ENCODE results near the gene TMC7.
A peak's percentile ranks its signal among the peaks of the same experiment; 100 is the strongest.

Gene TMC7

DNA sequence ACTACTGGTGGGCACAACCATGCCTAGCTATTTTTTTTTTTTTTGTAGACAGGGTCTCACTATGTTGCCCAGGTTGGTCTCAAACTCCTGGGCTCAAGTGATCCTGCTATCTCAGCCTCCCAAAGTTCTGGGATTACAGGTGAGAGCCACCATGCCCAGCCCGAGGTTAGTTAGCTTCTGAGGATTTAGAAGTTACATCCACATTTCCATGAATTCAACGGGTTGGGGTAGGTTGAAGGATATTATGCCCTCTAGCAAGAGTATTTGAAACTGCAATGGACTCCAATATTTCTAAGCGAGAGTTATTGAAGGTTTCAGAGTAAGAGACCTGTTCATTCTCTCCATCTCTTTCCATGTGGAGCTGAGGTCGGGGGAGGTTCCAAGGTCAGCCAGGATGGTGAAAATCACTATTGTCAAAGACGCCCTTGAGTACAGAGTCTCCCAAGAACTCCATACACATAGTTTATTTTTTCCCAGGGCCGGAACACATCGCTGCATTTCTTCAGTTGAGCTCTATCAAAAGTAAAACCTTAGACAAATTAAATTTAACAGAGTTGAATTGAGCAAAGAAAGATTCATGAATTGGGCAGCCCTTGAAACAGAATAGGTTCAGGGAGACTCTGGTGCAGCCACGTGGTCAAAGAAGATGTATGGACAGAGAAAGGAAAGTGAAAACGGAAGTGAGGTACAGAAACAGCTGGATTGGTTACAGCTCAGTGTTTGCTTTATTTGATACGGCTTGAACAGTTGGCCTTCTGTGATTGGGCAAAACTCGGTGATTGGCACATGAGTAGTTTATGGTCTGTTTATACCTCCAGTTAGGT is 111.0 kb downstream of the TMC7 start:
- H3K27me3 ChIP-seq (replicated peaks; ENCODE audit: insufficient read depth, low read length), result no peaks in the 10 kb centered on the region
- H3F3A ChIP-seq (ENCODE audit: insufficient read depth, low read length), result no peaks in the 10 kb centered on the region
- no peaks in the 10 kb centered on the region for H3K4me1 ChIP-seq (ENCODE audit: low read length)
- peak overlapping the region; percentile 6; the same call in 1 of the 2 replicates for H3K27ac ChIP-seq (ENCODE audit: low read length)
- no peaks in the 10 kb centered on the region for H4K20me1 ChIP-seq (ENCODE audit: insufficient read depth, low read length)
- H3K9me3 ChIP-seq (replicated peaks; ENCODE audit: insufficient read depth, low read length), result no peaks in the 10 kb centered on the region
- peak overlapping the region; percentile 45 for H2AFZ ChIP-seq (ENCODE audit: low read length)
- H3K79me2 ChIP-seq (ENCODE audit: low read length), result no peaks in the 10 kb centered on the region
- no peak overlapping the region for H3K9ac ChIP-seq (ENCODE audit: low read length)
- H3K36me3 ChIP-seq (replicated peaks; ENCODE audit: insufficient read depth, low read length), result no peaks in the 10 kb centered on the region
- TF ChIP-seq EZH2phosphoT487 (IDR thresholded peaks at IDR 0.05; ENCODE audit: low read length) (no peak), EZH2 (optimal IDR thresholded peaks at IDR 0.05; ENCODE audit: low read depth, low read length) (no peak)
- TF ChIP-seq, protein P1, sequence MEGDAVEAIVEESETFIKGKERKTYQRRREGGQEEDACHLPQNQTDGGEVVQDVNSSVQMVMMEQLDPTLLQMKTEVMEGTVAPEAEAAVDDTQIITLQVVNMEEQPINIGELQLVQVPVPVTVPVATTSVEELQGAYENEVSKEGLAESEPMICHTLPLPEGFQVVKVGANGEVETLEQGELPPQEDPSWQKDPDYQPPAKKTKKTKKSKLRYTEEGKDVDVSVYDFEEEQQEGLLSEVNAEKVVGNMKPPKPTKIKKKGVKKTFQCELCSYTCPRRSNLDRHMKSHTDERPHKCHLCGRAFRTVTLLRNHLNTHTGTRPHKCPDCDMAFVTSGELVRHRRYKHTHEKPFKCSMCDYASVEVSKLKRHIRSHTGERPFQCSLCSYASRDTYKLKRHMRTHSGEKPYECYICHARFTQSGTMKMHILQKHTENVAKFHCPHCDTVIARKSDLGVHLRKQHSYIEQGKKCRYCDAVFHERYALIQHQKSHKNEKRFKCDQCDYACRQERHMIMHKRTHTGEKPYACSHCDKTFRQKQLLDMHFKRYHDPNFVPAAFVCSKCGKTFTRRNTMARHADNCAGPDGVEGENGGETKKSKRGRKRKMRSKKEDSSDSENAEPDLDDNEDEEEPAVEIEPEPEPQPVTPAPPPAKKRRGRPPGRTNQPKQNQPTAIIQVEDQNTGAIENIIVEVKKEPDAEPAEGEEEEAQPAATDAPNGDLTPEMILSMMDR (IDR thresholded peaks at IDR 0.05; ENCODE audit: low read length), result no peak
- H3K9me2 ChIP-seq (replicated peaks; ENCODE audit: insufficient read depth, low read length), result no peaks in the 10 kb centered on the region
- H3K4me3 ChIP-seq (ENCODE audit: low read length), result no peak overlapping the region
- 0 out of 2 replicates have a peak overlapping the region, but pooled peaks have one; percentile 1 for H3K4me2 ChIP-seq (ENCODE audit: low read depth, low read length)
- DNase-seq, result peak; percentile 84

DNA sequence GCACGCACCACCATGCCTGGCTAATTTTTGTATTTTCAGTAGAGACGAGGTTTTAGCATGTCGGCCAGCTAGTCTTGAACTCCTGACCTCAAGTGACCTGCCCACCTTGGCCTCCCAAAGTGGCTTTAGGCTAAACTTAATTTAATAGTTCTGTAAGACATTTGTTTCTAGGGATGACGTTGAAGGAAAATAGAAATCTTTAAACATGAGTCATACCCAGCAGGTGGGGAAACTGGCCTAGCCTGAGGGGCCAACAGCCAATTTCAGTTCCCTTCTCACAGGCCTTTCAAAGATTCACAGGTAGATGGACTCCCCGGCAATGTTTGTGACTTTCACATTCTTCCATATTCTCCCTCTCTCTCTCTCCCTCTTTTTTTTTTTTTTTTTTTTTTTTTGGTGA is 111.9 kb downstream of the TMC7 start:
- Histone ChIP-seq H2AFZ (ENCODE audit: low read length) (0 out of 2 replicates have a peak overlapping the region, but pooled peaks have one; percentile 27), H3K4me3 (ENCODE audit: low read length) (no peak overlapping the region), H3K4me2 (ENCODE audit: low read depth, low read length) (no peak overlapping the region), H3K9me3 (replicated peaks; ENCODE audit: insufficient read depth, low read length) (no peaks in the 10 kb centered on the region), H4K20me1 (ENCODE audit: insufficient read depth, low read length) (no peaks in the 10 kb centered on the region), H3F3A (ENCODE audit: insufficient read depth, low read length) (no peaks in the 10 kb centered on the region), H3K4me1 (ENCODE audit: low read length) (no peaks in the 10 kb centered on the region), H3K36me3 (replicated peaks; ENCODE audit: insufficient read depth, low read length) (no peaks in the 10 kb centered on the region), H3K9me2 (replicated peaks; ENCODE audit: insufficient read depth, low read length) (no peaks in the 10 kb centered on the region), H3K9ac (ENCODE audit: low read length) (no peak overlapping the region), H3K27me3 (replicated peaks; ENCODE audit: insufficient read depth, low read length) (no peaks in the 10 kb centered on the region), H3K79me2 (ENCODE audit: low read length) (no peaks in the 10 kb centered on the region), H3K27ac (ENCODE audit: low read length) (no peak overlapping the region)
- TF ChIP-seq EZH2phosphoT487 (IDR thresholded peaks at IDR 0.05; ENCODE audit: low read length) (no peak), EZH2 (optimal IDR thresholded peaks at IDR 0.05; ENCODE audit: low read depth, low read length) (no peak)
- TF ChIP-seq, protein P1 (IDR thresholded peaks at IDR 0.05; ENCODE audit: low read length), result no peak
- DNase-seq, result no peak

DNA sequence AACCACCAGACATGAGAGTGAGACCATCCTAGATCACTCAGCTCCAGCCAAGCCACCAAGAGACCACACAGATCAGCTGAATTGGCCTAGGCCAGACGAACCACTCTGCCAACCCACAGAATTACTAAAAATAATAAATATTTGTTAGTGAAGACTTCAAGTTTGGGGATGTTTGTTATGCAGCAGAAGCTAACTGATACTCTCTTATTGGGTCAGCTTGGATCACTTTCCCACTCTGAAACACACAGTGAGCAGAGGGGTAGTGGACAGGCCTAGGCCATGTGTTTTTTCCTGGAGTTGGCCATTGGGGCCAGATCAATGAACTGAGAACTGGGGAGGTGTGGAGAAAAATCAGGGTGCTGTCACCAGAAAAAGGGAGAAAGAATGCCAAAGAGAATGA is 114.4 kb downstream of the TMC7 start:
- Histone ChIP-seq H3K36me3 (replicated peaks; ENCODE audit: insufficient read depth, low read length) (no peaks in the 10 kb centered on the region), H4K20me1 (ENCODE audit: insufficient read depth, low read length) (no peaks in the 10 kb centered on the region), H3K9ac (ENCODE audit: low read length) (no peak overlapping the region), H3K79me2 (ENCODE audit: low read length) (no peaks in the 10 kb centered on the region), H3K27ac (ENCODE audit: low read length) (no peak overlapping the region), H3K27me3 (replicated peaks; ENCODE audit: insufficient read depth, low read length) (no peaks in the 10 kb centered on the region), H3K9me2 (replicated peaks; ENCODE audit: insufficient read depth, low read length) (no peaks in the 10 kb centered on the region), H3K9me3 (replicated peaks; ENCODE audit: insufficient read depth, low read length) (no peaks in the 10 kb centered on the region), H3F3A (ENCODE audit: insufficient read depth, low read length) (no peaks in the 10 kb centered on the region), H3K4me2 (ENCODE audit: low read depth, low read length) (no peak overlapping the region), H2AFZ (ENCODE audit: low read length) (no peak overlapping the region), H3K4me1 (ENCODE audit: low read length) (no peaks in the 10 kb centered on the region), H3K4me3 (ENCODE audit: low read length) (no peak overlapping the region)
- no peak for DNase-seq
- TF ChIP-seq EZH2 (optimal IDR thresholded peaks at IDR 0.05; ENCODE audit: low read depth, low read length), result no peak
- TF ChIP-seq EZH2phosphoT487 (IDR thresholded peaks at IDR 0.05; ENCODE audit: low read length), result no peak
- TF ChIP-seq, protein P1 (IDR thresholded peaks at IDR 0.05; ENCODE audit: low read length), result no peak
